HepG2 (cell line): ENCODE data around the gene WWC2. TPM values are rescaled to one million over a fixed set of nuclear protein-coding genes. Genes with fewer than 3 reads are reported as not detected.

Source experiments
- ATAC-seq: fragments of 200-7000 bp; cut with Tn5 transposase; 3 replicates; pipeline ENCODE4 v1.9.1; 2020; ENCODE audit warnings: mild to moderate bottlenecking, moderate library complexity
- Bru-seq: library from RNA; stranded (reverse); fragments of 400-500 nt; gene quantifications from one replicate; lab custom pipeline; 2021; lab: Mats Ljungman, UMichigan
- BruChase-seq, 2 experiments: library from RNA; stranded (reverse); fragments of 400-500 nt; gene quantifications; one replicate each; lab custom pipeline; 2021; lab: Mats Ljungman, UMichigan
- BruUV-seq: library from RNA; stranded (reverse); fragments of 400-500 nt; replicated peaks from 2 replicates; lab custom pipeline; 2021; lab: Mats Ljungman, UMichigan
- CTCF ChIA-PET: fragments of 300-600 bp; formaldehyde crosslinking; extraction: SDS; loops from one replicate; lab custom pipeline; 2021; ENCODE audit warnings: low total read pairs, inconsistent platforms, low intra/inter-chr PET ratio; lab: Yijun Ruan, JAX
- POLR2A ChIA-PET: fragments of 350-600 bp; sonication (Branson Sonifier 250); formaldehyde crosslinking; loops from one replicate; lab custom pipeline; 2020; ENCODE audit warnings: antibody characterized with exemption, inconsistent platforms; lab: Yijun Ruan, JAX
- DNase-seq: peaks from one replicate; pipeline ENCODE4 v3.0.0-alpha.2; 2015; ENCODE audit warnings: low spot score
- FAIRE-seq: peaks from 3 replicates; lab custom pipeline; 2011; peaks lifted over from hg19 to GRCh38; lab: Jason Lieb, UNC
- H2AFZ ChIP-seq: one replicate; pipeline ENCODE4 v1.6.1; 2011; ENCODE audit warnings: low read length, inconsistent platforms
- H3K27ac ChIP-seq: fragments of 300-600 bp; 3 replicates; pipeline ENCODE4 v1.8.0; 2011; ENCODE audit warnings: mixed run types, mild to moderate bottlenecking, mixed read lengths, low read length, inconsistent platforms; ENCODE audit not compliant: insufficient read depth; ENCODE audit errors: extremely low read length
- H3K27me3 ChIP-seq, 2 experiments: fragments of 200-600 bp in 1 of 2; 2 replicates in 1 of 2; 3 replicates in 1 of 2; pipeline versions ENCODE4 v1.6.0 to v1.8.0; 2011; ENCODE audit warnings: low read length in 2 of 2, mild to moderate bottlenecking in 2 of 2, moderate library complexity in 2 of 2, inconsistent platforms in 1 of 2; ENCODE audit not compliant: insufficient read depth in 2 of 2, control insufficient read depth in 1 of 2
- H3K36me3 ChIP-seq, 2 experiments: fragments of 200-600 bp in 1 of 2; replicated peaks in 1 of 2; 2 replicates in 1 of 2; 3 replicates in 1 of 2; pipeline versions ENCODE4 v1.5.1 to v1.8.0; 2011; ENCODE audit warnings: low read length in 2 of 2, inconsistent platforms in 1 of 2; ENCODE audit not compliant: insufficient read depth in 2 of 2, control insufficient read depth in 1 of 2
- H3K4me1 ChIP-seq: 2 replicates; pipeline ENCODE4 v1.5.1; 2012; ENCODE audit warnings: low read length, inconsistent platforms; ENCODE audit not compliant: insufficient read depth
- H3K4me2 ChIP-seq: 2 replicates; pipeline ENCODE4 v1.6.0; 2011; ENCODE audit warnings: low read depth, low read length, inconsistent platforms
- H3K4me3 ChIP-seq, 3 experiments: fragments of 200-600 bp in 1 of 3; sonication (generic), shearing (Covaris generic) in 1 of 3; replicated peaks in 1 of 3; 2 replicates each; pipeline ENCODE4 v1.5.1; 2011 to 2016; ENCODE audit warnings: low read length in 3 of 3, inconsistent platforms in 2 of 3, low read depth in 2 of 3, mild to moderate bottlenecking in 2 of 3, control low read depth in 1 of 3, mixed read lengths in 1 of 3; ENCODE audit not compliant: insufficient read depth in 1 of 3
- H3K79me2 ChIP-seq: one replicate; pipeline ENCODE4 v1.6.1; 2011; ENCODE audit warnings: low read length, inconsistent platforms; ENCODE audit not compliant: insufficient read depth
- H3K9ac ChIP-seq: 2 replicates; pipeline ENCODE4 v1.6.0; 2011; ENCODE audit warnings: mild to moderate bottlenecking, low read depth, low read length, inconsistent platforms; ENCODE audit not compliant: insufficient read depth
- H3K9me3 ChIP-seq: 2 replicates; pipeline ENCODE4 v1.5.1; 2012; ENCODE audit warnings: mild to moderate bottlenecking, low read length
- H4K20me1 ChIP-seq: 2 replicates; pipeline ENCODE4 v1.6.0; 2011; ENCODE audit warnings: inconsistent platforms, mild to moderate bottlenecking, low read length, moderate library complexity; ENCODE audit not compliant: insufficient read depth
- CAMTA2 ChIP-seq: sonication (generic); formaldehyde crosslinking; IDR thresholded peaks from 2 replicates; pipeline ENCODE4 v1.4.0; 2020; ENCODE audit warnings: mild to moderate bottlenecking, missing genetic modification reagents, borderline replicate concordance
- KMT2B ChIP-seq: IDR thresholded peaks from 2 replicates; pipeline ENCODE4 v1.6.1; 2016; ENCODE audit warnings: missing genetic modification reagents, missing compliant biosample characterization
- LCORL ChIP-seq, 2 experiments: fragments of 450-650 bp in 1 of 2; sonication (generic) in 1 of 2; formaldehyde crosslinking in 1 of 2; IDR thresholded peaks; 2 replicates each; pipeline versions ENCODE4 v1.5.0 to v1.6.1; 2017 to 2020; ENCODE audit warnings: antibody characterized with exemption in 1 of 2, missing genetic modification reagents in 1 of 2
- SMYD3 ChIP-seq: sonication (generic); formaldehyde crosslinking; IDR thresholded peaks from 2 replicates; pipeline ENCODE4 v1.8.1; 2023; ENCODE audit warnings: mild to moderate bottlenecking, missing genetic modification reagents
- ZNF547 ChIP-seq: sonication (generic); formaldehyde crosslinking; IDR thresholded peaks from 2 replicates; pipeline ENCODE4 v1.5.1; 2020; ENCODE audit warnings: mild to moderate bottlenecking, missing genetic modification reagents
- ZSCAN25 ChIP-seq: sonication (generic); formaldehyde crosslinking; IDR thresholded peaks from 2 replicates; pipeline ENCODE4 v1.8.0; 2022; ENCODE audit warnings: mild to moderate bottlenecking, missing genetic modification reagents
- WGBS: methylation state at CpG from one replicate; pipeline ENCODE4 v1.1.6; 2017; ENCODE audit warnings: low lambda C conversion rate; 5-methylcytosine and 5-hydroxymethylcytosine counted together
- in situ Hi-C: cut with HindIII; loops from 2 replicates; pipeline ENCODE4 v1.10.0; 2017; ENCODE audit warnings: low pct_unique_long_range_greater_than_20kb; ENCODE audit not compliant: extremely low pct_ligation_motif_present
- intact Hi-C: fragments of 100-400 bp; cut with micrococcal nuclease; formaldehyde crosslinking; loops from one replicate; pipeline ENCODE4 v1.10.0; 2022; ENCODE audit not compliant: unreplicated experiment
- long read RNA-seq, 2 experiments: library from RNA in 1 of 2; library from polyadenylated mRNA in 1 of 2; stranded (forward) in 1 of 2; unstranded in 1 of 2; transcript quantifications; one replicate each; pipeline ENCODE4 v2.0.0, GENCODE V29; 2019 to 2022
- polyA minus RNA-seq, 3 experiments: library from RNA; depleted of rRNA, polyadenylated mRNA; stranded (reverse); fragments of >200 nt; gene quantifications; 2 replicates each; pipeline ENCODE4 v1.2.3, GENCODE V29; 2011; ENCODE audit warnings: low replicate concordance in 1 of 3
- polyA plus RNA-seq, 8 experiments: library from polyadenylated mRNA; depleted of rRNA in 3 of 8; stranded (reverse) in 7 of 8; unstranded in 1 of 8; fragments of >200 nt; fragmentation: Illumina TruSeq in 4 of 8; extraction: Trizol in 4 of 8; gene quantifications; 2 replicates each; pipeline versions ENCODE4 v1.2.1 to v1.2.3, GENCODE V29; 2011 to 2016; ENCODE audit warnings: low read depth in 4 of 8, missing spikeins in 1 of 8, mixed read lengths in 1 of 8; ENCODE audit not compliant: insufficient read depth in 1 of 8
- total RNA-seq, 5 experiments: library from RNA; depleted of rRNA; stranded (reverse); fragments of >200 nt; fragmentation: Illumina TruSeq; extraction: Trizol; gene quantifications; 2 replicates each; pipeline ENCODE4 v1.2.3, GENCODE V29; 2016; ENCODE audit warnings: low read depth in 1 of 5
- TF ChIP-seq, protein P1 (sequence below): IDR thresholded peaks from 2 replicates; pipeline ENCODE4 v1.6.1; 2016; ENCODE audit warnings: low read depth
- TF ChIP-seq, protein P2 (sequence below): IDR thresholded peaks from 2 replicates; pipeline ENCODE4 v1.6.1; 2018; ENCODE audit warnings: missing genetic modification reagents, mild to moderate bottlenecking, missing compliant biosample characterization
- TF ChIP-seq, protein P3 (sequence below): sonication (generic); formaldehyde crosslinking; IDR thresholded peaks from 2 replicates; pipeline ENCODE4 v1.5.1; 2020; ENCODE audit warnings: mild to moderate bottlenecking, missing genetic modification reagents, moderate library complexity

WWC2 gene
- total RNA-seq (2016; rRNA removed; fragmentation: Illumina TruSeq; extraction: Trizol) (40.0 and 44.6 TPM in 2 replicates), polyA plus RNA-seq (2011; rRNA removed) (39.9 and 50.1 TPM in 2 replicates), polyA minus RNA-seq (2011; rRNA and poly(A)+ RNA removed; ENCODE audit: low replicate concordance) (11.7 and 43.0 TPM in 2 replicates), Bru-seq, nascent RNA (percentile 92 among the genes with signal in this experiment), BruChase-seq, experiment 1, labeled RNA remaining after a 6-hour chase (percentile 89 among the genes with signal in this experiment), BruChase-seq, experiment 2, labeled RNA remaining after a 2-hour chase (percentile 90 among the genes with signal in this experiment)
- 9.4 and 9.9 TPM in 2 replicates for total RNA-seq (2016; cell fraction: cytosol; rRNA removed; fragmentation: Illumina TruSeq; extraction: Trizol; ENCODE audit: low read depth)
- 39.3 and 44.7 TPM in 2 replicates for total RNA-seq (2016; cell fraction: insoluble cytoplasmic fraction; rRNA removed; fragmentation: Illumina TruSeq; extraction: Trizol)
- 20.4 and 25.6 TPM in 2 replicates for total RNA-seq (2016; cell fraction: membrane; rRNA removed; fragmentation: Illumina TruSeq; extraction: Trizol)
- 53.6 and 60.5 TPM in 2 replicates for total RNA-seq (2016; cell fraction: nucleus; rRNA removed; fragmentation: Illumina TruSeq; extraction: Trizol)
- polyA plus RNA-seq (2011; cell fraction: cytosol; rRNA removed): 28.1 and 30.9 TPM in 2 replicates
- 89.9 and 101 TPM in 2 replicates for polyA plus RNA-seq (2011; cell fraction: nucleus; rRNA removed)
- 43.9 and 54.9 TPM in 2 replicates for polyA plus RNA-seq (2012)
- 0.82 and 1.0 TPM in 2 replicates for polyA plus RNA-seq (2016; cell fraction: cytosol; fragmentation: Illumina TruSeq; extraction: Trizol; ENCODE audit: low read depth)
- 26.2 and 27.1 TPM in 2 replicates for polyA plus RNA-seq (2016; cell fraction: insoluble cytoplasmic fraction; fragmentation: Illumina TruSeq; extraction: Trizol; ENCODE audit: low read depth)
- polyA plus RNA-seq (2016; cell fraction: membrane; fragmentation: Illumina TruSeq; extraction: Trizol; ENCODE audit: low read depth): 5.2 and 6.2 TPM in 2 replicates
- polyA plus RNA-seq (2016; cell fraction: nucleus; fragmentation: Illumina TruSeq; extraction: Trizol; ENCODE audit: insufficient read depth, low read depth): 41.4 and 50.5 TPM in 2 replicates
- 33.9 and 36.8 TPM in 2 replicates for polyA minus RNA-seq (2011; cell fraction: cytosol; rRNA and poly(A)+ RNA removed)
- polyA minus RNA-seq (2011; cell fraction: nucleus; rRNA and poly(A)+ RNA removed): 200 and 232 TPM in 2 replicates
- long read RNA-seq, experiment 1, partial matches to known transcripts: 11 of 13 reads
- long read RNA-seq, experiment 1, other reads (novel, unspliced or antisense): 2 of 13 reads
- long read RNA-seq, experiment 2, full-length matches to known transcripts: 1 of 27 reads
- long read RNA-seq, experiment 2, partial matches to known transcripts: 3 of 27 reads
- long read RNA-seq, experiment 2, other reads (novel, unspliced or antisense): 23 of 27 reads

DNA sequence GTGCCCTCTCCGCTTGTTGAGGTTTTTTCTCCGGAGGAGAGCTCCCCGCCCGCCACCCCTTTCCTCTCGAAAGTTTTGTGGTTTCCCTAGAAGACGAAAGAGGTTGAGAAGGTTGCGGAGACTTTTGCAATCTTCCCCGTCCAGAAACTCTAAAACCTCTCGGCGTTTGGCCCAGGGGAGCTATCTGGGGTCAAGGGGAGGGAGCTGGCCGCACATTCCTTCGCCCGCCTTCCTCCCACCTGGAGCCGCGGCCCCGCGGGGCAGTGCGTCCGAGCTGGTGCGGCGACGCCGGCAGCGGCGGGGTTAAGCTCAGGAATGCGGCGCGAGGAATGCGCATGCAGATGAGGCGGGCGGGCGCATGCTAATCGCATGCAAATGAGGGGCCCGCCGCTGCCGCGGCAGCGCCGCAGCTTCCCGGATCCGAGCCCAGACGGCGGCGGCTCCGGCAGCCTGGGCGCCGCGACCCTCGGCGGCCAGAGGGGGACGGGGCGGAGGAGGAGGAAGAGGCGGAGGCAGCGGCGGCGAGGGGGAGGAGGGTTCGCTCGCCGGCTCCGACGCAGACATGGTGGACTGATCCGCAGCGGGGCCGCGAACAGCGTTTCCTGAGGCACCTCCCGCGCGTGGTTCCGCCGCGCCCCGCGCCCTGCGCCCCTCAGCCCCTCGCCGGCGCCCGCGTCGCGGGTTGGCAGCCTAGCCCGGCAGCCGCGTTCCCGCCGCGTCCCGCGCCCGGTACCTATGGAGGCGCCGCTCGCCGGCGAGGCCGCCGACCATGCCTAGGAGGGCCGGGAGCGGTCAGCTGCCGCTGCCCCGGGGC is at the start of gene WWC2:
Gene WWC2 (plus strand): TSS at position 535 of the 814 bp plus-strand sequence. CDS start 235 bp downstream, at position 770.
- intact Hi-C loops: loop anchor here (2.0 kb wide), 1 partner anchor 18 kb away; no protein-coding TSS in a partner anchor
- BruUV-seq: no TSS peak
- TF ChIP-seq, protein P1, sequence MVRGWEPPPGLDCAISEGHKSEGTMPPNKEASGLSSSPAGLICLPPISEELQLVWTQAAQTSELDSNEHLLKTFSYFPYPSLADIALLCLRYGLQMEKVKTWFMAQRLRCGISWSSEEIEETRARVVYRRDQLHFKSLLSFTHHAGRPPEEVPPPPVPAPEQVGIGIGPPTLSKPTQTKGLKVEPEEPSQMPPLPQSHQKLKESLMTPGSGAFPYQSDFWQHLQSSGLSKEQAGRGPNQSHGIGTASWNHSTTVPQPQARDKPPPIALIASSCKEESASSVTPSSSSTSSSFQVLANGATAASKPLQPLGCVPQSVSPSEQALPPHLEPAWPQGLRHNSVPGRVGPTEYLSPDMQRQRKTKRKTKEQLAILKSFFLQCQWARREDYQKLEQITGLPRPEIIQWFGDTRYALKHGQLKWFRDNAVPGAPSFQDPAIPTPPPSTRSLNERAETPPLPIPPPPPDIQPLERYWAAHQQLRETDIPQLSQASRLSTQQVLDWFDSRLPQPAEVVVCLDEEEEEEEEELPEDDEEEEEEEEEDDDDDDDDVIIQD (CRISPR knock-in tag): no peak
- no peak for TF ChIP-seq ZSCAN25 (CRISPR knock-in tag)
- peak; percentile 19; the same call in 1 of the 2 replicates for TF ChIP-seq ZNF547 (CRISPR knock-in tag)
- TF ChIP-seq LCORL (IDR thresholded peaks at IDR 0.05): no peak
- peak; percentile 70; the same call in 1 of the 2 replicates for TF ChIP-seq LCORL (CRISPR knock-in tag; IDR thresholded peaks at IDR 0.05)
- TF ChIP-seq CAMTA2 (CRISPR knock-in tag): peak; percentile 76; the same call in 1 of the 2 replicates
- TF ChIP-seq, protein P2, sequence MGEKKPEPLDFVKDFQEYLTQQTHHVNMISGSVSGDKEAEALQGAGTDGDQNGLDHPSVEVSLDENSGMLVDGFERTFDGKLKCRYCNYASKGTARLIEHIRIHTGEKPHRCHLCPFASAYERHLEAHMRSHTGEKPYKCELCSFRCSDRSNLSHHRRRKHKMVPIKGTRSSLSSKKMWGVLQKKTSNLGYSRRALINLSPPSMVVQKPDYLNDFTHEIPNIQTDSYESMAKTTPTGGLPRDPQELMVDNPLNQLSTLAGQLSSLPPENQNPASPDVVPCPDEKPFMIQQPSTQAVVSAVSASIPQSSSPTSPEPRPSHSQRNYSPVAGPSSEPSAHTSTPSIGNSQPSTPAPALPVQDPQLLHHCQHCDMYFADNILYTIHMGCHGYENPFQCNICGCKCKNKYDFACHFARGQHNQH (CRISPR knock-in tag): peak; percentile 88
- TF ChIP-seq SMYD3: peak; percentile 84; the same call in 1 of the 2 replicates
- TF ChIP-seq KMT2B (CRISPR knock-in tag): peak; percentile 75
- TF ChIP-seq, protein P3, sequence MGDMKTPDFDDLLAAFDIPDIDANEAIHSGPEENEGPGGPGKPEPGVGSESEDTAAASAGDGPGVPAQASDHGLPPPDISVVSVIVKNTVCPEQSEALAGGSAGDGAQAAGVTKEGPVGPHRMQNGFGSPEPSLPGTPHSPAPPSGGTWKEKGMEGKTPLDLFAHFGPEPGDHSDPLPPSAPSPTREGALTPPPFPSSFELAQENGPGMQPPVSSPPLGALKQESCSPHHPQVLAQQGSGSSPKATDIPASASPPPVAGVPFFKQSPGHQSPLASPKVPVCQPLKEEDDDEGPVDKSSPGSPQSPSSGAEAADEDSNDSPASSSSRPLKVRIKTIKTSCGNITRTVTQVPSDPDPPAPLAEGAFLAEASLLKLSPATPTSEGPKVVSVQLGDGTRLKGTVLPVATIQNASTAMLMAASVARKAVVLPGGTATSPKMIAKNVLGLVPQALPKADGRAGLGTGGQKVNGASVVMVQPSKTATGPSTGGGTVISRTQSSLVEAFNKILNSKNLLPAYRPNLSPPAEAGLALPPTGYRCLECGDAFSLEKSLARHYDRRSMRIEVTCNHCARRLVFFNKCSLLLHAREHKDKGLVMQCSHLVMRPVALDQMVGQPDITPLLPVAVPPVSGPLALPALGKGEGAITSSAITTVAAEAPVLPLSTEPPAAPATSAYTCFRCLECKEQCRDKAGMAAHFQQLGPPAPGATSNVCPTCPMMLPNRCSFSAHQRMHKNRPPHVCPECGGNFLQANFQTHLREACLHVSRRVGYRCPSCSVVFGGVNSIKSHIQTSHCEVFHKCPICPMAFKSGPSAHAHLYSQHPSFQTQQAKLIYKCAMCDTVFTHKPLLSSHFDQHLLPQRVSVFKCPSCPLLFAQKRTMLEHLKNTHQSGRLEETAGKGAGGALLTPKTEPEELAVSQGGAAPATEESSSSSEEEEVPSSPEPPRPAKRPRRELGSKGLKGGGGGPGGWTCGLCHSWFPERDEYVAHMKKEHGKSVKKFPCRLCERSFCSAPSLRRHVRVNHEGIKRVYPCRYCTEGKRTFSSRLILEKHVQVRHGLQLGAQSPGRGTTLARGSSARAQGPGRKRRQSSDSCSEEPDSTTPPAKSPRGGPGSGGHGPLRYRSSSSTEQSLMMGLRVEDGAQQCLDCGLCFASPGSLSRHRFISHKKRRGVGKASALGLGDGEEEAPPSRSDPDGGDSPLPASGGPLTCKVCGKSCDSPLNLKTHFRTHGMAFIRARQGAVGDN: peak; percentile 30

More for the DNA sequence above, at the start of gene WWC2:
- in situ Hi-C loops: no loop called here
- Histone ChIP-seq H4K20me1 (peaks cover 31% of the 10 kb centered on the region), H3K9me3 (no peaks in the 10 kb centered on the region), H3K27me3 (no peaks in the 10 kb centered on the region; a peak in 1 of 5 replicates), H3K4me2 (peak within 1 kb of the TSS; percentile 91), H2AFZ (no peak within 1 kb of the TSS), H3K79me2 (peaks cover 60% of the 10 kb centered on the region), H3K4me3 (peak within 1 kb of the TSS; percentile 90 to 97 (median 91)), H3K27ac (peak within 1 kb of the TSS; percentile 99), H3K4me1 (peaks cover 68% of the 10 kb centered on the region), H3K36me3 (0 out of 5 replicates have a peak, but pooled peaks cover 0 to 2% of the 10 kb centered on the region in 2 experiments), H3K9ac (peak within 1 kb of the TSS; percentile 99)
- ChIA-PET CTCF (interaction anchor here (0.7 kb wide), 1 partner anchor 25 kb away, joined by 3 read pairs; no protein-coding TSS in a partner anchor), POLR2A (interaction anchor here (0.7 to 4.4 kb wide), 23 partner anchors 9 to 345 kb away, joined by 3 to 78 read pairs (median 4); no protein-coding TSS in a partner anchor)
- FAIRE-seq (no peak), ATAC-seq (peak; percentile 82), DNase-seq (peak; percentile 83)
- 2% methylated on average over 13 of the region's 102 CpGs for whole genome bisulfite sequencing
